Neuron (in vitro differentiated cells): Measurements from ENCODE around the gene SMARCAL1.
"Not testable (repeated sequence)": the region's sequence is repeated elsewhere in the genome, so short reads cannot be mapped to it uniquely, and the experiment has no call there.

Experiments
- H2AFZ ChIP-seq: one replicate; pipeline ENCODE4 v1.6.1; 2013; ENCODE audit warnings: low read depth, mild to moderate bottlenecking, inconsistent platforms, low read length, moderate library complexity
- H3K27me3 ChIP-seq: one replicate; pipeline ENCODE4 v1.6.1; 2013; ENCODE audit warnings: low read length; ENCODE audit not compliant: insufficient read depth
- H3K36me3 ChIP-seq: one replicate; pipeline ENCODE4 v1.6.1; 2013; ENCODE audit warnings: low read length; ENCODE audit not compliant: insufficient read depth
- H3K4me1 ChIP-seq: one replicate; pipeline ENCODE4 v1.6.1; 2013; ENCODE audit warnings: low read length; ENCODE audit not compliant: insufficient read depth
- H3K4me3 ChIP-seq: 2 replicates; pipeline ENCODE4 v1.5.1; 2013; ENCODE audit warnings: mild to moderate bottlenecking, low read length, moderate library complexity
- H3K9me3 ChIP-seq: one replicate; pipeline ENCODE4 v1.6.1; 2013; ENCODE audit warnings: low read length

SMARCAL1 gene

DNA sequence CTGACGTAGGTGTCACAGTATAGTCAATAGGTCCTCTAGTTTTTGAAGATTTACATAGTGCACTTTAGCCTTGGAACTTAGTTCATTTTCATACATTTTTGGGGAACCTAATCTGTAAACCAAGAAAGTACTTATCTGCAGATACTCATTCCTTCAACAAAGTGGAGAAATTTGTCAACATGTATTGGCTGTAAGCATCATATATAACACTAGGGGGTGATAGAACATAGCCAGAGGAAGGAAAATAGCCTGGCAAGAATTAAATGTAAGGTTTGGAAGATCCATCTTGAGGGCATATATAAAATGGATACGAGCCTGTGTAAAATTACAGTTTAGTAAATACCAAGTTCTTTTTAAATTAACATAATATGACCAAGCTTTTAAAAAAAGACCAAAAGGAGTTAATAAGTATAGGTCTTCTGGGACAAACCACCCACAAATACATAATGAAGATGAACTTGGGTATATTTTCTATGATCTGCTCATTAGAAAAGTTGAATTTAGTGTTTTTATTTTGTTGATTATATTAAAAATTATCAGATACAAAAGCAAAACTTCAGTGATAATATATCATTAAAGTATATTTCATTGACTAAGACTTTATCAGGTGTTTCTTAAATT is 104.6 kb downstream of the SMARCAL1 start:
- no peaks in the 10 kb centered on the region for H3K27me3 ChIP-seq
- H3K9me3 ChIP-seq: no peaks in the 10 kb centered on the region
- no peaks in the 10 kb centered on the region for H3K36me3 ChIP-seq
- peaks cover 10% of the 10 kb centered on the region for H3K4me1 ChIP-seq
- no peak overlapping the region for H2AFZ ChIP-seq
- H3K4me3 ChIP-seq: no peak overlapping the region

DNA sequence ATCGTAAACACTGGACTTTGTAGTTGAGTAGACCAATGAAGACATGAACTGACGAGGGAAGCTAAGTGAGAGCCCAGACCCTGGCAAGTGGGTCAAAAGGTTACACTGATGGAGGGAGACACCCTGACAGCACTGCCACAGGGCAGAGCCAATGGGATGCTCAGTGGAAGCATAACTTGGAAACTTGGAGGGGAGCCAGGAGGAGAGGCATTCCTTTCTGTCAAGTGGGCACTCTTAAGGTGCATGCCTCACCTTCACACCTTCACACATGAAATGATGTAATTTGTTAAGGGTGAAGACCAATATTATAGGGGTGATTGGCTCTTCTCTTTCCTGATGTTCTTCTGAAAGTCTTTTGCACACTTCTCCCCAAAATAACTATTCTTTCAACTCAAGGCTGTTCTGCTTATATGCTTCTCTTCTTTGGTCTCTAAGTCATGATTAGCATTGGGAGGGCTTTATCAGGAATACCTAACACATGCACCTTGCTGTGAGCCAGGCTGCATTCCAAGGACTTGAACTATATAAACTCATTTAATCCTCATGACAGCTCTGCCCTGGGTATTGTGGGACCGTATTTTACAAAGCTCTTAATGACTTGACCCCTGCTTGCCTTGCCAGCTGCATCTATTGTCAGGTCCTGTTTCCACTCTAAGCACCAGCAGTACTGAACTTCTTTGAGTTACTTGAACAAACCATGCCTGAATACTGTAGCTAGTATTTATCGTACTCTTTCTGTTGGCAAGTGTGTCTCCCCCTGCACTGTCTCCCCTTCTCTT is 105.4 kb downstream of the SMARCAL1 start:
- H3K36me3 ChIP-seq: no peaks in the 10 kb centered on the region
- no peak overlapping the region for H3K4me3 ChIP-seq
- no peaks in the 10 kb centered on the region for H3K9me3 ChIP-seq
- H3K4me1 ChIP-seq: peaks cover 10% of the 10 kb centered on the region
- no peaks in the 10 kb centered on the region for H3K27me3 ChIP-seq
- no peak overlapping the region for H2AFZ ChIP-seq

DNA sequence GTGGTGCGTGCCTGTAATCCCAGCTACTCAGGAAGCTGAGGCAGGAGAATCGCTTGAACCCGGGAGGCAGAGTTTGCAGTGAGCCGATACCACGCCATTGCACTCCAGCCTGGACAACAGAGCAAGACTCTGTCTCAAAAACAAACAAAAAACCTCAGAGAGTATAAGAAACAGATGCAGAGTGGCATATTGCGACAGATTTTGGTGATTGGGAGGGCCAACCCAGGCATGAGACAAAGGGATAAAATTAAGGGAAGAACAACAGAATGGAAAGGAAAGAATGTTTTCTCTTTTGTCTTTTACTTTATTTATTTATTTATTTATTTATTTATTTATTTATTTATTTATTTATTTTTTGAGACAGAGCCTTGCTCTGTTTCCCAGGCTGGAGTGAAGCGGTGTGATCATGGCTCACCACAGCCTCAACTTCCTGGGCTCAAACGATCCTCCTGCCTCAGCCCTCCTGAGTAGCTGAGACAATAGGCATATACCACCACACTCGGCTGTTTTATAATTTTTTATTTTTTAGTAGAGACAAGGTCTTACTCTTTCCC is 106.4 kb downstream of the SMARCAL1 start:
- H3K4me3 ChIP-seq, H2AFZ ChIP-seq, H3K9me3 ChIP-seq, H3K36me3 ChIP-seq, H3K27me3 ChIP-seq, H3K4me1 ChIP-seq: not testable (repeated sequence)

DNA sequence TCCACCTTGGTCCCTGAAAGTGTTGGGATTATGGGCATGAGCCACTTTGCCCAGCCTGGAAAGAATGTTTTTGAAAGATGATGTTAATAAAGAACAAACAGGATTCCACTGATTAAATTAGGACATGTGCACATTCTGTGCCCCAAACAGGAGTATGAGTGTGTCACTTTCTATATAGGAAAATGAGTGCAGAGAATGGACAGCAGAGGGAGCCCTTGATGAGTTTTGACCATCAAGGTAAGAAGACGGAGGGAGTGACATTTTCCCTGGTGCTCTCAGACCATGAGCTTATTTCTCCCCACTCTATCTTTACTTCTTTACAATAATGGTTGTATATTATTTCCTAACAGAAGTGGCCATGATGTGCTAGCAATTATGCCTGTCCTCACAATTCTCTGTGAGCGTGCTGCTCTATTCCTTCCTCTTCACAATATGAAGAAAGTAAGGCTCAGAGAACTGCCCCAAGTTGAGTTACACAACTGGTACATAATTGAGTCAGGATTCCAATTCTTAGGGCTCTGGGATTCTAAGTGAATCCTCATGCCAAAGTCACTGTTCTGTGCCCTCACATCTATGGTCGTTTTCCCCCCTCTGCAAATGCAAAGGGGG is 107.0 kb downstream of the SMARCAL1 start:
- Histone ChIP-seq H3K9me3 (no peaks in the 10 kb centered on the region), H3K27me3 (no peaks in the 10 kb centered on the region), H3K36me3 (no peaks in the 10 kb centered on the region), H2AFZ (no peak overlapping the region), H3K4me1 (peaks cover 10% of the 10 kb centered on the region), H3K4me3 (no peak overlapping the region)

DNA sequence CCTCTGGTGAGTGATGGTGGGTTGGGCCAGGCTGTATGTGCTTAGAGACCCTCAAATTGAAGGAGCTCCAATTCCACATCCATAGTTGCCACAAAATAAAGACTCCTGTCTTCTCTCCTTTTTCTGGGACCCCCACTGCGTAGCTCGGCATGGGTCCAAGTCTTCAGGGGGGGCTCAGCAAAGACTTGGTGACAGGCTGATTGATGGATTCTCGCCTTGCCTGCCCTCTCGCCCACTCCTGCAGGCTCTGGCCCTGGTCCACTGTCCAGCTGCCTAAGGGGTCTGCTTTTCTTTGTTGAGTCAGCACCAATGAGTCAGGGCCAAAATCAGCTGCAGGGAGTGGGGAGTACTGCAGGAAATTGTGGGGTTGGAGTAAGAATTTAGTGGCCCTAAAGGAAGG is 107.8 kb downstream of the SMARCAL1 start:
- H3K27me3 ChIP-seq: no peaks in the 10 kb centered on the region
- H3K4me3 ChIP-seq: no peak overlapping the region
- H2AFZ ChIP-seq: no peak overlapping the region
- no peaks in the 10 kb centered on the region for H3K36me3 ChIP-seq
- H3K9me3 ChIP-seq: no peaks in the 10 kb centered on the region
- peaks cover 10% of the 10 kb centered on the region for H3K4me1 ChIP-seq

DNA sequence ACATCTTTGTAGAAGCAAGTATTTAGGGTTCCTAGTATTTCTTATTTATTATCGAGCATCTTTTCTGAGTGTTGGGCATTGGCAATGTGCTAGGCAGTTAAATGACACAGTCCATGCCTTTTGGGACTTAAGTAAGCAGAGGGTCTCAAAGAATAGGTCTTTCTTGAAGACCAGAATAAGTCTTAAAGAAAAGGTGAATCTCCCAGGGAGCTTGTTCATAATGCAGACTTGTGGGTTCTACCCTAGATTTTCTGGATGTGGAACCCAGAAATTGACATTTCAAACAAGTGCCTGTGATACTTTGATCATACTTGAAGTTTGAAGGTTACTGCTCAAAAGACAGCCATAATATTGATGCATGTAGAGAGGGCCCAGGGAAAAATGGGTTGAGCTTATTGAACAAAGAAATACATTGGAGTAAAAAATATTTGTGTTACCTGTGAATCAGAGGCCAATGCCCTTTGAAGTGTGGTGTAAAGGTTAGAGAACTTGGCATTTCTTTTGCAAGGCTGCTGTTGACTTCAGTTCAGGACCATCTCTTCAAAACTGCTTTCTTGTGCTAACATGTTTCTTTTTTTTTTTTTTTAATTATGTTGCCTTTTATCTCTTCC is 110.7 kb downstream of the SMARCAL1 start:
- Histone ChIP-seq H3K36me3 (no peaks in the 10 kb centered on the region), H3K27me3 (no peaks in the 10 kb centered on the region), H3K4me1 (peaks cover 3% of the 10 kb centered on the region), H3K4me3 (no peak overlapping the region), H2AFZ (no peak overlapping the region), H3K9me3 (no peaks in the 10 kb centered on the region)

DNA sequence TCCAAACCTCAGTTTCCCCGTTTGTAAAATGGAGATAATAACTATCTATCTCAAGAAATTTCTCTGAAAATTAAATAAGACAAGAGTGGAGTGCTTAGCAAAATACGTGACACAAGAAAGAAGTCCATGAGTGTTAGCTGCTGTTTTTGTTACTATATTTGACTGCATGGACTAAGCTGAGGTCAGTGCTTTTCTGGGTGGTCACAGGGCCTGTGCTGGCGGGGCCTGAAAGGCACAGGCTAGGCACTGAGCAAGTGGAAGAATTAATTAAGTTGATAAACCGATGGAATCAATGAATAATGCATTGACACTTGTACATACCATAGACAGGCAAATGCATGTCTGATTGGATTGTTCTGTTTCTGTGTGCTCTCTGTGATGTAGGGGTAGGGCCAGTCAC is 113.7 kb downstream of the SMARCAL1 start:
- no peak overlapping the region for H2AFZ ChIP-seq
- H3K9me3 ChIP-seq: no peaks in the 10 kb centered on the region
- no peaks in the 10 kb centered on the region for H3K4me1 ChIP-seq
- no peaks in the 10 kb centered on the region for H3K36me3 ChIP-seq
- H3K4me3 ChIP-seq: no peak overlapping the region
- H3K27me3 ChIP-seq: no peaks in the 10 kb centered on the region

DNA sequence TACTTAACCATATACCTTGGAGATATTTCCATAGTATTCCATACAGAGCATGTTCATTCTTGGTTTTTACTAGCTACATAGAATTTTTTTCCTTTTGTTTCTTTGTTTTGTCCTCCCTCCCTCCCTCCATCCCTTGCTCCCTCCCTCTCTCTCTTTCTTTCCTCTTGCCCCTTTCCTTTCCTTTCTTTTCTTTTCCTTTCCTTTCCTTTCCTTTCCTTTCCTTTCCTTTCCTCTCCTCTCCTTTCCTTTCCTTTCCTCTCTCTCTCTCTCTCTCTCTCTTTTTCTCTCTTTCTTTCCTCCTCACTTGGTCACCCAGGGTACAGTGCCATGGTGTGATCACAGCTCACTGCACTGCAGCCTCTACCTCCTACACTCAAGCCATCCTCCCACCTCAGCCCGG is 114.7 kb downstream of the SMARCAL1 start:
- Histone ChIP-seq H3K36me3 (no peaks in the 10 kb centered on the region), H3K9me3 (no peaks in the 10 kb centered on the region), H3K4me3 (no peak overlapping the region), H3K4me1 (no peaks in the 10 kb centered on the region), H2AFZ (no peak overlapping the region), H3K27me3 (no peaks in the 10 kb centered on the region)

DNA sequence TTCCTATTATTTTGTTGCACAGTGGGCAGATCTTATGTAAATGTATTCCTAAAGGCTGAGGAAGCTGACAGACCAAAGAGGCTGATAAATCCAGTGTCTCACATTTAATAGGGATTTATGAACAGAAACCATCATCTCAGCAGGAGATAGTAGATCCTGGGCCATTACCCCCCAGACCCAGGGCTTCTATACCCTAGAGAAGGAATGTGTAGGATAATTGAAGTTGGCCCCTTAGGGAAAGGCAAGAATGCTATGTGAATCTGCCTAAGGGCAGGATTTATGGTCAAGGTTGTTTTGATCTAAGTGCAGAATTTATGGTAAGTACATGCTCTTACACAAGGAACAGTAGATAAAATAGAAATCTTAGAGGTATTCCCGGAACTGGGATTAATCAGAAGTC is 115.3 kb downstream of the SMARCAL1 start:
- no peak overlapping the region for H2AFZ ChIP-seq
- H3K9me3 ChIP-seq: no peaks in the 10 kb centered on the region
- no peaks in the 10 kb centered on the region for H3K36me3 ChIP-seq
- no peaks in the 10 kb centered on the region for H3K27me3 ChIP-seq
- H3K4me1 ChIP-seq: no peaks in the 10 kb centered on the region
- no peak overlapping the region for H3K4me3 ChIP-seq

DNA sequence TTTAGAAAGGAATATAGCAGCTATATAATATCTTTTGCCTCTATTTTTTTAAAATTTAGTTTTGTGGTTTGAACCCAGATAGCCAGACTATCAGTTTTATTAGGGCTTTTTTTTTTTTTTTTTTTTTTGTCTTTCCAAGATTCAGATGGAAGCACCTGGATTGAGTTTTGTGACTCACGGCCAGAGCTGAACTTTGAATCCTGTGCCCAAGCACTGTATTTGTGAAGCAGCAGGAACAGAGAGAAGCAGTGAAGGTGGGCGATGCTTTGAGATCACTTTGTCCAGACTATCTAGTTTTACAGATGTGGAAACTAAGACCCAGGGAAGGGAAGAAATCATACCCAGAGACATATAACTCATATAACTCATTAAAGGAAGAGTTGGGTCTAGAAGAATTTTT is 120.3 kb downstream of the SMARCAL1 start:
- Histone ChIP-seq H3K36me3 (no peaks in the 10 kb centered on the region), H3K4me3 (no peak overlapping the region), H2AFZ (no peak overlapping the region), H3K9me3 (no peaks in the 10 kb centered on the region), H3K4me1 (peaks cover 16% of the 10 kb centered on the region), H3K27me3 (no peaks in the 10 kb centered on the region)
